ENCODE data around the gene EDEM3. TPM values are rescaled to one million over a fixed set of nuclear protein-coding genes. Genes with fewer than 3 reads are reported as not detected.
A peak's percentile ranks its signal among the peaks of the same experiment; 100 is the strongest.

Gene EDEM3, protein sequence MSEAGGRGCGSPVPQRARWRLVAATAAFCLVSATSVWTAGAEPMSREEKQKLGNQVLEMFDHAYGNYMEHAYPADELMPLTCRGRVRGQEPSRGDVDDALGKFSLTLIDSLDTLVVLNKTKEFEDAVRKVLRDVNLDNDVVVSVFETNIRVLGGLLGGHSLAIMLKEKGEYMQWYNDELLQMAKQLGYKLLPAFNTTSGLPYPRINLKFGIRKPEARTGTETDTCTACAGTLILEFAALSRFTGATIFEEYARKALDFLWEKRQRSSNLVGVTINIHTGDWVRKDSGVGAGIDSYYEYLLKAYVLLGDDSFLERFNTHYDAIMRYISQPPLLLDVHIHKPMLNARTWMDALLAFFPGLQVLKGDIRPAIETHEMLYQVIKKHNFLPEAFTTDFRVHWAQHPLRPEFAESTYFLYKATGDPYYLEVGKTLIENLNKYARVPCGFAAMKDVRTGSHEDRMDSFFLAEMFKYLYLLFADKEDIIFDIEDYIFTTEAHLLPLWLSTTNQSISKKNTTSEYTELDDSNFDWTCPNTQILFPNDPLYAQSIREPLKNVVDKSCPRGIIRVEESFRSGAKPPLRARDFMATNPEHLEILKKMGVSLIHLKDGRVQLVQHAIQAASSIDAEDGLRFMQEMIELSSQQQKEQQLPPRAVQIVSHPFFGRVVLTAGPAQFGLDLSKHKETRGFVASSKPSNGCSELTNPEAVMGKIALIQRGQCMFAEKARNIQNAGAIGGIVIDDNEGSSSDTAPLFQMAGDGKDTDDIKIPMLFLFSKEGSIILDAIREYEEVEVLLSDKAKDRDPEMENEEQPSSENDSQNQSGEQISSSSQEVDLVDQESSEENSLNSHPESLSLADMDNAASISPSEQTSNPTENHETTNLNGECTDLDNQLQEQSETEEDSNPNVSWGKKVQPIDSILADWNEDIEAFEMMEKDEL
- 47.9 and 52.4 TPM in 2 replicates for total RNA-seq
- 27.0 and 40.2 TPM in 2 replicates for polyA plus RNA-seq
- 14.1 and 19.8 TPM in 2 replicates for polyA plus RNA-seq (2012)
- 15.7 and 23.1 TPM in 2 replicates for polyA minus RNA-seq (ENCODE audit: low replicate concordance)

DNA sequence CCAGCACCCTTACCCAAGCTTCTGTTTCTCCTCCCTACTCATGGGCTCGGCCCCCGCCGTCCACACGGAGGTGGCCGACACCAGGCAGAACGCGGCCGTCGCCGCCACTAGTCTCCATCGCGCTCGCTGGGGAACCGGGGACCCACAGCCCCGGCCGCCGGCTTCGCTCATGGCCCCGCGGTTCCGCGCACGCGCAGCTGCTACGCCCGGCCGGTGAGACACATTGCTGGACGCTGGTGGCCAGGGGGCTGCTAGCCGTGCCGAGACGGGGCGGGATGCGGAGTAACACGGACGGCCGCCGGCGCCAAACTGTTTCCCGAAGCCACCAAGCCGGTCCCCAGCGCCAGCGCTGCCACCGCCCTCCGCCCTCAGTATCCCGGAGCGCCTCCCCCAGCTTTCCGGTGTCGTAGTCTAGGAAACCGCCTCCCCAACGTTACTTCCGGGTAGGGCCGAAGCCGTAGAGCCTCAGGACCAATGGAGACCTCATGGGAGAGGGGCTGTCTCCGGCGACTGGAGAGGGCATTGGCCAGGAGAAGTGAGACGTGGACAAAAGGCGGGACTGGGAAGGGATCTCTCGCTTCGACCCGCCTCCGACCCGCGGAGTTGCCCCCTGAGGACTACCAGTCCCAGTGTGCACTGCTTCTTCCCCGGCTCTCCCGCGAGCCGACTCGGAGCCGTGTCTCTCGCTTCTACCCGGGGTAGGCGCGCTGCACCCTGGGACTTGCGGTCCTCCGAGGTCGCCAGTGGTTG is at the start of gene EDEM3:
Gene EDEM3 (minus strand): TSS at position 383 of the 750 bp plus-strand sequence. CDS start 212 bp downstream, at position 171.
- H3K9ac ChIP-seq (ENCODE audit: insufficient read depth, low read length), result peak within 1 kb of the TSS; percentile 97
- H3K36me3 ChIP-seq (ENCODE audit: control insufficient read depth, insufficient read depth, low read length), result no peaks in the 10 kb centered on the region
- no peaks in the 10 kb centered on the region for H3K4me1 ChIP-seq (ENCODE audit: control insufficient read depth, extremely low read depth, insufficient read depth, low read length)
- peak; percentile 99 for DNase-seq (ENCODE audit: low read depth in 2 of 2)
- TF ChIP-seq EZH2 (IDR thresholded peaks at IDR 0.05; ENCODE audit: low read length, missing control alignments), result no peak
- TF ChIP-seq, protein P1, sequence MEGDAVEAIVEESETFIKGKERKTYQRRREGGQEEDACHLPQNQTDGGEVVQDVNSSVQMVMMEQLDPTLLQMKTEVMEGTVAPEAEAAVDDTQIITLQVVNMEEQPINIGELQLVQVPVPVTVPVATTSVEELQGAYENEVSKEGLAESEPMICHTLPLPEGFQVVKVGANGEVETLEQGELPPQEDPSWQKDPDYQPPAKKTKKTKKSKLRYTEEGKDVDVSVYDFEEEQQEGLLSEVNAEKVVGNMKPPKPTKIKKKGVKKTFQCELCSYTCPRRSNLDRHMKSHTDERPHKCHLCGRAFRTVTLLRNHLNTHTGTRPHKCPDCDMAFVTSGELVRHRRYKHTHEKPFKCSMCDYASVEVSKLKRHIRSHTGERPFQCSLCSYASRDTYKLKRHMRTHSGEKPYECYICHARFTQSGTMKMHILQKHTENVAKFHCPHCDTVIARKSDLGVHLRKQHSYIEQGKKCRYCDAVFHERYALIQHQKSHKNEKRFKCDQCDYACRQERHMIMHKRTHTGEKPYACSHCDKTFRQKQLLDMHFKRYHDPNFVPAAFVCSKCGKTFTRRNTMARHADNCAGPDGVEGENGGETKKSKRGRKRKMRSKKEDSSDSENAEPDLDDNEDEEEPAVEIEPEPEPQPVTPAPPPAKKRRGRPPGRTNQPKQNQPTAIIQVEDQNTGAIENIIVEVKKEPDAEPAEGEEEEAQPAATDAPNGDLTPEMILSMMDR (conservative IDR thresholded peaks at IDR 0.05 in 1 of 2, IDR thresholded peaks at IDR 0.05 in 1 of 2; ENCODE audit: low read depth in 1 of 2, low read length in 2 of 2), result no peak
- H3K79me2 ChIP-seq (ENCODE audit: control insufficient read depth, insufficient read depth, low read length), result peaks cover 26% of the 10 kb centered on the region
- no peaks in the 10 kb centered on the region for H3K27me3 ChIP-seq (ENCODE audit: control insufficient read depth, insufficient read depth, low read length)
- peak within 1 kb of the TSS; percentile 88 for H3K4me2 ChIP-seq (ENCODE audit: extremely low read depth, insufficient read depth, low read length)
- peak within 1 kb of the TSS; percentile 80 to 94 (median 88) for H3K4me3 ChIP-seq (replicated peaks in 1 of 4; ENCODE audit: control extremely low read depth in 1 of 4, insufficient read depth in 1 of 4, low read depth in 3 of 4, low read length in 4 of 4)
- H2AFZ ChIP-seq (ENCODE audit: low read length), result peak within 1 kb of the TSS; percentile 93
- peak within 1 kb of the TSS; percentile 97 for H3K27ac ChIP-seq (ENCODE audit: insufficient read depth, low read length)
- H3K9me3 ChIP-seq (ENCODE audit: control insufficient read depth, insufficient read depth, low read depth, low read length), result no peaks in the 10 kb centered on the region
- H4K20me1 ChIP-seq (ENCODE audit: control insufficient read depth, extremely low read depth, insufficient read depth, low read length), result no peaks in the 10 kb centered on the region

DNA sequence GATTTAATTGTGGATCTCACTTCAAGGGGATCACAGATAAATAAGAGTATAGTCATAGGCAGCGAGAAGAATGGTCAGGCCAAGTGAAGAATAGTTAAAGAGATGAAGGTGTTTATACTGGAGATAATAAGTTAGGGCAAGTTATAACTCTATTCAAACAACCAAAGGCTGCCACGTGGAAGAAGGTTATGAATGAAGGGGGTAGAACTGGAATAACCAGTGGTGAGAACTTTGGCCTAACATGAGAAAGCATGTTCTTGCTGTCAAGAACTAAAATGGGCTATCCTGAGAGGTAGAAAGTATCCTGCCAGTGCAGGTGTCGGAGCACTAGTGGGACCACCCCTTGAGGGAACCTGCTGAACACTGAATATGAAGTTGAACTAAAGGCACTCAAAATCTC is 49.6 kb upstream of the EDEM3 start:
- no peak overlapping the region for H3K4me2 ChIP-seq (ENCODE audit: extremely low read depth, insufficient read depth, low read length)
- no peak for TF ChIP-seq EZH2 (IDR thresholded peaks at IDR 0.05; ENCODE audit: low read length, missing control alignments)
- TF ChIP-seq, protein P1 (conservative IDR thresholded peaks at IDR 0.05 in 1 of 2, IDR thresholded peaks at IDR 0.05 in 1 of 2; ENCODE audit: low read depth in 1 of 2, low read length in 2 of 2), result no peak
- H3K4me1 ChIP-seq (ENCODE audit: control insufficient read depth, extremely low read depth, insufficient read depth, low read length), result peaks cover 4% of the 10 kb centered on the region
- no peak for DNase-seq (ENCODE audit: low read depth in 2 of 2)
- H2AFZ ChIP-seq (ENCODE audit: low read length), result no peak overlapping the region
- H3K4me3 ChIP-seq (replicated peaks in 1 of 4; ENCODE audit: control extremely low read depth in 1 of 4, insufficient read depth in 1 of 4, low read depth in 3 of 4, low read length in 4 of 4), result no peak overlapping the region
- no peaks in the 10 kb centered on the region for H3K27me3 ChIP-seq (ENCODE audit: control insufficient read depth, insufficient read depth, low read length)
- no peaks in the 10 kb centered on the region for H4K20me1 ChIP-seq (ENCODE audit: control insufficient read depth, extremely low read depth, insufficient read depth, low read length)
- no peaks in the 10 kb centered on the region for H3K79me2 ChIP-seq (ENCODE audit: control insufficient read depth, insufficient read depth, low read length)
- no peaks in the 10 kb centered on the region for H3K9me3 ChIP-seq (ENCODE audit: control insufficient read depth, insufficient read depth, low read depth, low read length)
- no peak overlapping the region for H3K27ac ChIP-seq (ENCODE audit: insufficient read depth, low read length)
- H3K36me3 ChIP-seq (ENCODE audit: control insufficient read depth, insufficient read depth, low read length), result no peaks in the 10 kb centered on the region
- H3K9ac ChIP-seq (ENCODE audit: insufficient read depth, low read length), result no peak overlapping the region

Measured in fibroblast of lung (primary cell).